LNCaP clone FGC (cell line): ENCODE measurements around the gene LHFPL6.

Experiments
- DNase-seq: peaks from one replicate; pipeline ENCODE4 v3.0.0-alpha.2; 2011; ENCODE audit warnings: low read depth
- H3K4me3 ChIP-seq: 2 replicates; pipeline ENCODE4 v1.5.1; 2011; ENCODE audit warnings: mild to moderate bottlenecking, low read depth, low read length, control low read depth
- CTCF ChIP-seq: IDR thresholded peaks from 2 replicates; pipeline ENCODE4 v1.5.1; 2012; ENCODE audit warnings: mild to moderate bottlenecking; ENCODE audit not compliant: control insufficient read depth, insufficient read depth; ENCODE audit errors: extremely low read depth

LHFPL6 gene

DNA sequence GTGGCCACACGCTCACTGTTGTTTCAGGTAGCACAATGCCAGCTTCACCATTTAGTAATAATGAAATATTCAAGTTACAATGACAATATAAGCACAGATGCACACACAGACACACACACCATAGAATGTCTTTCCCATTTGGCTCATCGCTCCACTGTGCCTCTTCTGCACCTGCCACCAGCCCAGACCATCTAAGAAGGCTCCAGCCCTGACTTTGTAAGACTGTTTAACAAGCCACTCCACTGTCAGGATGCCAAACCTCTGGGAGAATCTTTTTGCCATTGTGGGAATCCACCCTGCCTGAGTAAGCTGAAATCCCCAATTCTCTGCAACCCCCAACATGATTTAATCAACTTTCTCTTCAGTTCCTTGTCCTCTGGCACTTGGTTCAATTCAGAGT, 60.6 kb downstream of the LHFPL6 start:
- DNase-seq: no peak

GRCh38 chr13:39540929-39541605, 61.9 kb downstream of the LHFPL6 start:
- no peak for TF ChIP-seq CTCF
- no peak for DNase-seq

More for the DNA sequence above, 60.6 kb downstream of the LHFPL6 start:
- TF ChIP-seq CTCF: no peak
- H3K4me3 ChIP-seq: no peak overlapping the region

DNA sequence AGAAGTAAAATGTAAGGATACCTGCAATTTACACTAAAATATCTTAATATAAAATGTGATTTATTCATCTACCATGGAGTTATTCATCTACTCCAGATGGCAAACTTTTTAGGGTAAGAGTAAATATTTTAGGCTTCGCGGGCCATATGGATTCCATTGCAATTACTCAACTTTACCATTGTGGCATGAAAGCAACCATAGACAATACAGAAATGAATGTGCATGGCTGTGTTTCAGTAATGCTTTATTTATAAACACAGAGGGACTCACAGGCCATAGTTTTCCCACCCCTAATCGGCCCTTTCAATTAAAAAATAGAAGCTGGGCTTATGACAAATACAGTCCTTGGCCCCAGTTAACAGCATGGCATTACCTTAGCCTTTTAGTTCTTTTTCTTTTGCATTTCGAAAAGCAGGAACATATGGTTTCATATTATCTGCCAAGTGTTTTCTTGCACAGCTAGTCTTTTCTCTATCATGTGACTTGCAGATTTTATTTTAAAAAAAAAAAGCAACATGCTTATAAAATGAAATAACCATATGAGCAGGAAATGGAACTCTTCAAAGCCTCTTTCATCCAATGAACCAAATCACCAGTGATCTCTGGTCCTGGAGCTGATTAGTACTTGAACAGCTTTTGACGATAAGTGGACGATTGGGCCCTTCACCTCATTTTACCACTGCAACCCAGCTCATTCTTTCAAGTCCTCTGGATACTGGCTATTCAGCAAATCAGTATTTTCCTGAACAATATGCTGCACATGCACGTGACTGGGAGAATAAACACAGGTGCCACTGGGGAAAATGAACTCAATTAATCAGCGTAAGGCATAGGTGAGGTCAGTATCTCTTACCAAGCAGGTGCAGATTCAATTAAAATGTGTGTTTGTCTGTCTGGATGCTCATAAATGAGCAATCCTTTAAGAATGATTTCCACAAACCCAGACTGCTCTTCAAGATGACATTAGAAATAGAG, 63.9 kb downstream of the LHFPL6 start:
- no peak overlapping the region for H3K4me3 ChIP-seq
- no peak for TF ChIP-seq CTCF
- DNase-seq: no peak

More at GRCh38 chr13:39540929-39541605, 61.9 kb downstream of the LHFPL6 start:
- no peak overlapping the region for H3K4me3 ChIP-seq

DNA sequence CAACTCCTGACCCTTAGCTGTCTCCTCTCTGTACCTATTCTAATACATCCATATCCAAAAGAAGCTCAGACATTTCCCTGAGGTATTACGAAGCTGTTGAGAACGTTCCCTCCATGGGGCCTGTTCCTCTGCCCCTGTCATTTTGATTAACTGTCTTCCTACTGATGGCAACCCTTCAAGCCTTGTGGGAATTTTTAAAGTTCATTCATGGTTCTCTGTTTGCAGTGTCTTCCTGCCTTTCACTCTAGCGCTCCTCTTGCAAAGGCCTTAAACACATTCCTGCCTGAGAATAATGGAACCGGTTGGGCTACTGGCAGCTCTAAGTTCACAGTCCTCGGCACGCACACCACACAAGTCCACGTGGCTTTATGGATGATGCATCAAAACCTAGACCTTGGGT, 66.1 kb downstream of the LHFPL6 start:
- no peak for TF ChIP-seq CTCF
- DNase-seq: no peak
- no peak overlapping the region for H3K4me3 ChIP-seq

DNA sequence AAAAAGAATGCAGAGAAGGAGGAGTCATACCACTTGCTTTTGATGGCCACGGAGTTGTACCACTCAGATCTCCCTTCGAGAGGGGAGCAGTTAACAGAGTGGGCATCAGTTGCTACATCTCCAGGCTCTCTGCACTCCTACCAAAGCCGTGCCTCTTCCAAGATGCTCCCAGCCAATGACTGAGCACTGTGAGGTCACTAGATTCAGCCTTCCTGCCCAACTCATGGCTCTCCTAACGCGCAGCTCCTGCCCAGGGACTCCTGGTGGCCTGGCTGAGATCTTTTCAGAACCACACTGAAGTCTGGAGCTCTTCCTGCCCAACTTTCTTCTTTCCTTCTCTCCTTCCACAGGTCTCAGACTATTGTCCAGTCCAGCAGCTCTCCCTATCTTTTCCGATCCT, 66.7 kb downstream of the LHFPL6 start:
- DNase-seq: no peak
- no peak for TF ChIP-seq CTCF
- no peak overlapping the region for H3K4me3 ChIP-seq

- DNase-seq: no peak
- H3K4me3 ChIP-seq: no peak overlapping the region
- TF ChIP-seq CTCF: no peak
These were observed 69.3 kb downstream of the LHFPL6 start for GRCh38 chr13:39533651-39534150.
